H1 (cell line): ENCODE measurements around the gene TSSC4. TPM values are rescaled to one million over a fixed set of nuclear protein-coding genes. Genes with fewer than 3 reads are reported as not detected.

Experiments
- CTCF ChIA-PET: fragments of 300-600 bp; sonication (Branson Sonifier 250); formaldehyde crosslinking; loops from one replicate; lab custom pipeline; 2021; ENCODE audit not compliant: partially characterized antibody; lab: Charles Lee
- POLR2A ChIA-PET: fragments of 300-600 bp; sonication (Branson Sonifier 250); formaldehyde crosslinking; loops from one replicate; lab custom pipeline; 2021; ENCODE audit warnings: inconsistent platforms; ENCODE audit not compliant: partially characterized antibody; lab: Charles Lee
- DNase-seq, 2 experiments: peaks; one replicate each; pipeline versions ENCODE4 v3.0.0 to v3.0.0-alpha.2; 2010 to 2022; ENCODE audit warnings: low spot score in 2 of 2, low read depth in 1 of 2, mixed read lengths in 1 of 2
- FAIRE-seq: peaks from 2 replicates; lab custom pipeline; 2011; peaks lifted over from hg19 to GRCh38; lab: Jason Lieb, UNC
- H2AFZ ChIP-seq: 2 replicates; pipeline ENCODE4 v1.8.1; 2012; ENCODE audit warnings: low read length, inconsistent platforms
- H2AK5ac ChIP-seq: 2 replicates; pipeline ENCODE4 v1.6.1; 2013; ENCODE audit warnings: low read depth, low read length
- H2BK120ac ChIP-seq: replicated peaks from 2 replicates; pipeline ENCODE3; 2013; ENCODE audit warnings: low read depth, low read length, inconsistent platforms
- H2BK12ac ChIP-seq: 2 replicates; pipeline ENCODE4 v1.6.1; 2013; ENCODE audit warnings: low read depth, low read length
- H2BK15ac ChIP-seq: 2 replicates; pipeline ENCODE4 v1.6.1; 2013; ENCODE audit warnings: low read length
- H2BK20ac ChIP-seq: 2 replicates; pipeline ENCODE4 v1.6.1; 2013; ENCODE audit warnings: low read length
- H2BK5ac ChIP-seq: 2 replicates; pipeline ENCODE4 v1.6.1; 2013; ENCODE audit warnings: low read depth, low read length
- H3K14ac ChIP-seq: 2 replicates; pipeline ENCODE4 v1.6.1; 2013; ENCODE audit warnings: inconsistent platforms; ENCODE audit not compliant: insufficient read length
- H3K18ac ChIP-seq: 2 replicates; pipeline ENCODE4 v1.6.1; 2013; ENCODE audit warnings: low read length; ENCODE audit errors: extremely low read depth
- H3K23ac ChIP-seq: 2 replicates; pipeline ENCODE4 v1.6.1; 2013; ENCODE audit warnings: inconsistent platforms; ENCODE audit not compliant: insufficient read length
- H3K23me2 ChIP-seq: 2 replicates; pipeline ENCODE4 v1.6.1; 2013; ENCODE audit warnings: low read depth, low read length
- H3K27ac ChIP-seq: 2 replicates; pipeline ENCODE4 v1.6.1; 2011; ENCODE audit warnings: low read depth, low read length, inconsistent platforms
- H3K27me3 ChIP-seq, 4 experiments: replicated peaks in 1 of 4; 1 replicate in 1 of 4; 2 replicates in 3 of 4; pipeline versions ENCODE4 v1.6.1 to v1.8.1; 2011 to 2013; ENCODE audit warnings: low read length in 3 of 4, mild to moderate bottlenecking in 3 of 4, inconsistent platforms in 2 of 4, mixed read lengths in 2 of 4, moderate library complexity in 1 of 4; ENCODE audit not compliant: control insufficient read depth in 3 of 4, insufficient read depth in 3 of 4; ENCODE audit errors: extremely low read depth in 1 of 4
- H3K36me3 ChIP-seq, 4 experiments: 2 replicates each; pipeline versions ENCODE4 v1.6.1 to v1.8.1; 2011 to 2013; ENCODE audit warnings: mild to moderate bottlenecking in 4 of 4, low read length in 3 of 4, moderate library complexity in 2 of 4, control low read depth in 1 of 4, inconsistent platforms in 1 of 4; ENCODE audit not compliant: insufficient read depth in 4 of 4, control insufficient read depth in 2 of 4
- H3K4ac ChIP-seq: replicated peaks from 2 replicates; pipeline ENCODE3; 2013; ENCODE audit warnings: low read length, low read depth, mixed read lengths, inconsistent platforms; ENCODE audit not compliant: insufficient read length
- H3K4me1 ChIP-seq, 4 experiments: replicated peaks in 1 of 4; 1 replicate in 1 of 4; 2 replicates in 3 of 4; pipeline versions ENCODE4 v1.6.1 to v1.8.1; 2011 to 2013; ENCODE audit warnings: low read length in 3 of 4, inconsistent platforms in 2 of 4, mixed read lengths in 1 of 4; ENCODE audit not compliant: insufficient read depth in 4 of 4, control insufficient read depth in 3 of 4
- H3K4me2 ChIP-seq, 2 experiments: 2 replicates each; pipeline versions ENCODE4 v1.6.1 to v1.8.1; 2011 to 2013; ENCODE audit warnings: low read depth in 2 of 2, low read length in 2 of 2, control low read depth in 1 of 2, inconsistent platforms in 1 of 2, mild to moderate bottlenecking in 1 of 2; ENCODE audit not compliant: insufficient read depth in 1 of 2
- H3K4me3 ChIP-seq, 4 experiments: fragments of 200-600, 300-600 bp in 1 of 4; sonication (generic), shearing (Covaris generic), sonication (Bioruptor Twin) in 1 of 4; 2 replicates each; pipeline versions ENCODE4 v1.5.1 to v1.8.1; 2011 to 2016; ENCODE audit warnings: low read length in 4 of 4, low read depth in 3 of 4, control low read depth in 2 of 4, inconsistent platforms in 2 of 4, mild to moderate bottlenecking in 2 of 4, mixed read lengths in 1 of 4, moderate library complexity in 1 of 4; ENCODE audit not compliant: insufficient read depth in 2 of 4; ENCODE audit errors: extremely low read depth in 1 of 4
- H3K56ac ChIP-seq: replicated peaks from 2 replicates; pipeline ENCODE3; 2013; ENCODE audit warnings: low read depth, mild to moderate bottlenecking, mixed read lengths, low read length, inconsistent platforms; ENCODE audit not compliant: insufficient read length
- H3K79me1 ChIP-seq: 2 replicates; pipeline ENCODE4 v1.6.1; 2013; ENCODE audit warnings: low read depth, low read length, control low read depth
- H3K79me2 ChIP-seq, 2 experiments: 2 replicates each; pipeline versions ENCODE4 v1.6.1 to v1.8.1; 2012 to 2013; ENCODE audit warnings: low read length in 2 of 2, mild to moderate bottlenecking in 2 of 2, inconsistent platforms in 1 of 2; ENCODE audit not compliant: insufficient read depth in 2 of 2, control insufficient read depth in 1 of 2
- H3K9ac ChIP-seq, 4 experiments: replicated peaks in 1 of 4; 1 replicate in 1 of 4; 2 replicates in 3 of 4; pipeline versions ENCODE4 v1.6.1 to v1.8.1; 2011 to 2013; ENCODE audit warnings: low read depth in 3 of 4, low read length in 3 of 4, control low read depth in 2 of 4, mild to moderate bottlenecking in 2 of 4, moderate library complexity in 2 of 4, inconsistent platforms in 1 of 4; ENCODE audit errors: extremely low read depth in 1 of 4
- H3K9me3 ChIP-seq, 2 experiments: 2 replicates each; pipeline versions ENCODE4 v1.6.1 to v1.8.1; 2012 to 2013; ENCODE audit warnings: mild to moderate bottlenecking in 2 of 2, moderate library complexity in 2 of 2, control low read depth in 1 of 2, inconsistent platforms in 1 of 2, low read depth in 1 of 2, low read length in 1 of 2, mixed read lengths in 1 of 2; ENCODE audit not compliant: insufficient read depth in 2 of 2
- H4K20me1 ChIP-seq, 2 experiments: replicated peaks in 1 of 2; 2 replicates each; pipeline versions ENCODE3 to v1.8.1; 2011 to 2013; ENCODE audit warnings: inconsistent platforms in 2 of 2, low read length in 2 of 2, mild to moderate bottlenecking in 1 of 2; ENCODE audit not compliant: insufficient read depth in 2 of 2, control insufficient read depth in 1 of 2
- H4K5ac ChIP-seq: 2 replicates; pipeline ENCODE4 v1.6.1; 2013; ENCODE audit warnings: low read length, low read depth, mixed read lengths, inconsistent platforms; ENCODE audit not compliant: insufficient read length
- H4K8ac ChIP-seq: 2 replicates; pipeline ENCODE4 v1.8.0; 2013; ENCODE audit warnings: mild to moderate bottlenecking, moderate library complexity, low read length, inconsistent platforms; ENCODE audit not compliant: insufficient read depth; ENCODE audit errors: extremely low read depth
- H4K91ac ChIP-seq: replicated peaks from 2 replicates; pipeline ENCODE3; 2013; ENCODE audit warnings: low read length, mixed read lengths, inconsistent platforms; ENCODE audit not compliant: insufficient read length
- RFX5 ChIP-seq: IDR thresholded peaks from 2 replicates; pipeline ENCODE4 v1.6.1; 2011; ENCODE audit warnings: low read depth, low read length, improper control_type of control experiment, borderline replicate concordance
- SP2 ChIP-seq: IDR thresholded peaks from 2 replicates; pipeline ENCODE4 v1.6.1; 2012; ENCODE audit warnings: mild to moderate bottlenecking, low read length, inconsistent platforms
- WGBS, 2 experiments: shearing (Covaris generic) in 1 of 2; methylation state at CpG; one replicate each; pipeline versions ENCODE4 v1.1.6 to v1.1.7; 2013 to 2015; ENCODE audit warnings: low lambda C conversion rate in 2 of 2, mixed read lengths in 2 of 2, inconsistent platforms in 1 of 2, low coverage in 1 of 2, missing lambda C conversion rate in 1 of 2; ENCODE audit not compliant: insufficient replicate concordance in 2 of 2, insufficient coverage in 1 of 2, insufficient read length in 1 of 2; ENCODE audit errors: extremely low coverage in 1 of 2, missing lambda C conversion rate in 1 of 2; 5-methylcytosine and 5-hydroxymethylcytosine counted together
- polyA plus RNA-seq, 7 experiments: library from polyadenylated mRNA; depleted of rRNA in 3 of 7; stranded (reverse) in 5 of 7; unstranded in 2 of 7; fragments of >200 nt in 5 of 7; fragments of 200-250 nt in 2 of 7; gene quantifications; 1 replicate in 5 of 7; 2 replicates in 1 of 7; 4 replicates in 1 of 7; pipeline versions ENCODE4 v1.2.1 to v1.2.3, GENCODE V29; 2011 to 2013; ENCODE audit warnings: missing spikeins in 2 of 7, mixed read lengths in 2 of 7
- total RNA-seq: library from RNA; stranded (reverse); fragmentation: NEBNext Ultra II Directional; extraction: Animal tissue kit (Norgen Biotek cat#: 25700); gene quantifications from 2 replicates; pipeline ENCODE4 v1.2.1, GENCODE V29; 2021
- TF ChIP-seq, protein P1 (sequence below), 3 experiments: IDR thresholded peaks; 1 replicate in 2 of 3; 2 replicates in 1 of 3; pipeline versions ENCODE4 v1.5.1 to v1.6.1; 2011; ENCODE audit warnings: low read length in 3 of 3, mild to moderate bottlenecking in 3 of 3, inconsistent platforms in 2 of 3, low read depth in 1 of 3, moderate library complexity in 1 of 3; ENCODE audit not compliant: insufficient read depth in 1 of 3; ENCODE audit errors: control extremely low read depth in 1 of 3

TSSC4 gene
- total and polyA plus RNA-seq, 2 of the 8 experiments (the other 6 are each of a cell fraction or from before 2014, with no cell fraction given) = 34.0 to 39.3 TPM

- Histone ChIP-seq H3K56ac (no peak overlapping the region), H2AFZ (no peak overlapping the region), H3K27me3 (no peaks in the 10 kb centered on the region), H4K8ac (peak overlapping the region; percentile 84), H3K27ac (no peak overlapping the region), H3K9me3 (no peaks in the 10 kb centered on the region), H3K4me2 (no peak overlapping the region), H3K14ac (no peak overlapping the region), H4K20me1 (peaks cover 34 to 58% of the 10 kb centered on the region in 2 experiments), H2BK120ac (no peak overlapping the region), H3K23me2 (no peaks in the 10 kb centered on the region), H3K79me2 (peaks cover 19 to 54% of the 10 kb centered on the region in 2 experiments; a peak in 3 of 4 replicates), H3K4ac (no peak overlapping the region), H2AK5ac (no peak overlapping the region), H2BK20ac (no peak overlapping the region), H3K23ac (no peak overlapping the region), H2BK5ac (peak overlapping the region; percentile 49; the same call in 1 of the 2 replicates), H3K18ac (no peak overlapping the region; the same call in 1 of the 2 replicates), H3K36me3 (peaks cover 0 to 6% (median 0%) of the 10 kb centered on the region in 4 experiments; a peak in 2 of 8 replicates), H3K4me1 (peaks cover 0 to 15% (median 11%) of the 10 kb centered on the region in 4 experiments; a peak in 5 of 7 replicates), H4K91ac (no peak overlapping the region), H3K9ac (no peak overlapping the region), H3K4me3 (no peak overlapping the region), H2BK15ac (no peak overlapping the region), H4K5ac (no peak overlapping the region), H2BK12ac (no peak overlapping the region), H3K79me1 (peaks cover 33% of the 10 kb centered on the region)
- DNase-seq (no peak), FAIRE-seq (no peak)
- ChIA-PET CTCF (interaction anchor here (1.2 to 1.5 kb wide), 2 partner anchors 10 to 85 kb away, joined by 4 to 6 read pairs; no protein-coding TSS in a partner anchor), POLR2A (interaction anchor here (2.2 kb wide), 1 partner anchor 11 kb away, joined by 8 read pairs; no protein-coding TSS in a partner anchor)
- 79% methylated on average over 13 of the region's 14 CpGs; no CpG with 5 or more reads in 1 of the 2 experiments for WGBS, 2 experiments
- TF ChIP-seq SP2 = no peak
- TF ChIP-seq, protein P1, sequence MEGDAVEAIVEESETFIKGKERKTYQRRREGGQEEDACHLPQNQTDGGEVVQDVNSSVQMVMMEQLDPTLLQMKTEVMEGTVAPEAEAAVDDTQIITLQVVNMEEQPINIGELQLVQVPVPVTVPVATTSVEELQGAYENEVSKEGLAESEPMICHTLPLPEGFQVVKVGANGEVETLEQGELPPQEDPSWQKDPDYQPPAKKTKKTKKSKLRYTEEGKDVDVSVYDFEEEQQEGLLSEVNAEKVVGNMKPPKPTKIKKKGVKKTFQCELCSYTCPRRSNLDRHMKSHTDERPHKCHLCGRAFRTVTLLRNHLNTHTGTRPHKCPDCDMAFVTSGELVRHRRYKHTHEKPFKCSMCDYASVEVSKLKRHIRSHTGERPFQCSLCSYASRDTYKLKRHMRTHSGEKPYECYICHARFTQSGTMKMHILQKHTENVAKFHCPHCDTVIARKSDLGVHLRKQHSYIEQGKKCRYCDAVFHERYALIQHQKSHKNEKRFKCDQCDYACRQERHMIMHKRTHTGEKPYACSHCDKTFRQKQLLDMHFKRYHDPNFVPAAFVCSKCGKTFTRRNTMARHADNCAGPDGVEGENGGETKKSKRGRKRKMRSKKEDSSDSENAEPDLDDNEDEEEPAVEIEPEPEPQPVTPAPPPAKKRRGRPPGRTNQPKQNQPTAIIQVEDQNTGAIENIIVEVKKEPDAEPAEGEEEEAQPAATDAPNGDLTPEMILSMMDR (IDR thresholded peaks at IDR 0.05; ENCODE audit: control extremely low read depth in 1 of 3, insufficient read depth in 1 of 3, low read depth in 1 of 3, low read length in 3 of 3) = peak; percentile 15 to 43 (median 43); a peak in 3 of 4 replicates
- TF ChIP-seq RFX5 = no peak
Measured at GRCh38 chr11:2389377-2390026, 11.0 kb upstream of the TSSC4 start.
